Activated CD4-positive, CD25-positive, alpha-beta regulatory T cell treated with anti-CD3 and anti-CD28 coated beads, Interleukin-2, amount 50 U/mL, for 24 hours (primary cell): Measurements from ENCODE around the gene MAGEA2B.
"Not testable (repeated sequence)": the region's sequence is repeated elsewhere in the genome, so short reads cannot be mapped to it uniquely, and the experiment has no call there.

Experiments
- ATAC-seq, 2 donors: fragments of 150-1000 bp; cut with Tn5 transposase; one replicate each; pipeline ENCODE4 v1.10.0; 2021; ENCODE audit warnings: mild to moderate bottlenecking in 1 of 2, moderate library complexity in 1 of 2

MAGEA2B gene

DNA sequence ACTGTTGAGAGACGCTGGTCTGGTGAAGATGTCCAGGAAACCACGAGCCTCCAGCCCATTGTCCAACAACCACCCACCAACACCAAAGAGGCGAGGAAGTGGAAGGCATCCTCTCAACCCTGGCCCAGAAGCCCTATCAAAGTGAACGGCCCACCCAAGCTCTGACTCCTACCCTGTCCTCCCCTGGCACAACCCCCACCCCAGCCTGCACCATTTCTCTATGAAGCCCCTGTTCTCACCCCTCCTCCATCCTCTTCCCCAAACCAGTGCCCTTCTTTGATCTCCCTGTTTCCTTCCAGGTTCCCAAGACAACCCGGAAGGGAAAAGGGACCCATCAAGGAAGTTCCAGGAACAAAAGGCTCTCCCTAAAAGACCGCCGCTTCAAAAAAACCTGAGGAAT lies 45.1 kb downstream of the MAGEA2B start:
- not testable (repeated sequence) for ATAC-seq

- not testable (repeated sequence) for ATAC-seq
Observed at GRCh38 chrX:152761582-152761981, 47.2 kb downstream of the MAGEA2B start.

- not testable (repeated sequence) for ATAC-seq
Observed at GRCh38 chrX:152766562-152766961, 52.1 kb downstream of the MAGEA2B start.
